Spleen (tissue), 11 donors: ENCODE measurements around the gene ABCC10. TPM values are rescaled to one million over a fixed set of nuclear protein-coding genes. Genes with fewer than 3 reads are reported as not detected.
"Not testable (repeated sequence)": the region's sequence is repeated elsewhere in the genome, so short reads cannot be mapped to it uniquely, and the experiment has no call there.

Source experiments
- DNase-seq: peaks from one replicate; pipeline ENCODE4 v3.0.0-alpha.2; 2020
- H3K27ac ChIP-seq, 8 donors: fragments of 200-600 bp; sonication (generic) in 7 of 8; 1 replicate in 4 of 8; 2 replicates in 4 of 8; pipeline versions ENCODE4 v1.5.0 to v1.8.0; 2016 to 2021; ENCODE audit warnings: inconsistent platforms in 4 of 8, mild to moderate bottlenecking in 4 of 8, moderate library complexity in 1 of 8
- H3K27me3 ChIP-seq, 7 donors: fragments of 200-600 bp; sonication (generic) in 6 of 7; replicated peaks in 1 of 7; 1 replicate in 4 of 7; 2 replicates in 3 of 7; pipeline versions ENCODE4 v1.5.0 to v1.8.0; 2016 to 2021; ENCODE audit warnings: inconsistent platforms in 3 of 7, mild to moderate bottlenecking in 1 of 7
- H3K36me3 ChIP-seq, 6 donors: fragments of 200-600 bp; sonication (generic) in 5 of 6; 1 replicate in 4 of 6; 2 replicates in 2 of 6; pipeline versions ENCODE4 v1.5.0 to v1.8.0; 2016 to 2021; ENCODE audit warnings: inconsistent platforms in 2 of 6
- H3K4me1 ChIP-seq, 6 donors: fragments of 200-600 bp; sonication (generic) in 5 of 6; 1 replicate in 3 of 6; 2 replicates in 3 of 6; pipeline versions ENCODE4 v1.5.0 to v1.8.0; 2016 to 2021; ENCODE audit warnings: inconsistent platforms in 3 of 6
- H3K4me3 ChIP-seq, 8 donors: fragments of 200-600 bp; sonication (generic) in 7 of 8; 1 replicate in 4 of 8; 2 replicates in 4 of 8; pipeline versions ENCODE4 v1.5.0 to v1.8.0; 2016 to 2021; ENCODE audit warnings: inconsistent platforms in 4 of 8, mild to moderate bottlenecking in 4 of 8, moderate library complexity in 2 of 8
- H3K9me3 ChIP-seq, 8 donors: fragments of 200-600 bp; sonication (generic) in 7 of 8; 1 replicate in 4 of 8; 2 replicates in 4 of 8; pipeline versions ENCODE4 v1.5.0 to v1.8.0; 2016 to 2021; ENCODE audit warnings: inconsistent platforms in 4 of 8
- POLR2A ChIP-seq, 3 donors: fragments of 450-650 bp; IDR thresholded peaks; one replicate each; pipeline ENCODE4 v1.5.1; 2017; ENCODE audit warnings: antibody characterized with exemption in 3 of 3, mild to moderate bottlenecking in 1 of 3
- POLR2AphosphoS5 ChIP-seq, 3 donors: sonication (generic); formaldehyde crosslinking; IDR thresholded peaks; one replicate each; pipeline ENCODE4 v1.5.1; 2017; ENCODE audit warnings: antibody characterized with exemption in 3 of 3
- WGBS, 5 donors: extraction: QIAGEN DNeasy Blood & Tissue Kit in 3 of 5; methylation state at CpG; one replicate each; pipeline versions ENCODE4 v1.1.5 to v1.1.7; 2013 to 2018; 5-methylcytosine and 5-hydroxymethylcytosine counted together
- intact Hi-C: fragments of 100-400 bp; cut with DNase I; formaldehyde crosslinking; loops from one replicate; pipeline ENCODE4 v1.15.0; 2023; ENCODE audit warnings: low total_unique reads
- polyA plus RNA-seq, 3 donors: library from polyadenylated mRNA; stranded (reverse); fragments of 200-250 nt; gene quantifications; one replicate each; pipeline ENCODE4 v1.2.1, GENCODE V29; 2013
- total RNA-seq, 7 donors: library from RNA; depleted of rRNA in 3 of 7; stranded (reverse); fragments of >200 nt in 3 of 7; fragmentation: NEBNext Ultra II Directional in 4 of 7; extraction: Animal tissue kit (Norgen Biotek cat#: 25700) in 4 of 7; gene quantifications; one replicate each; pipeline versions ENCODE4 v1.1.0 to v1.2.1, GENCODE V29; 2016 to 2021
- TF ChIP-seq, protein P1 (sequence below), 11 experiments: fragments of 200-600 bp in 7 of 11; fragments of 450-650 bp in 4 of 11; sonication (generic) in 4 of 11; IDR thresholded peaks in 8 of 11; conservative IDR thresholded peaks in 3 of 11; 1 replicate in 7 of 11; 2 replicates in 4 of 11; pipeline versions ENCODE4 v1.4.0 to v1.8.0; 2016 to 2021; ENCODE audit warnings: antibody characterized with exemption in 11 of 11, inconsistent platforms in 4 of 11, mild to moderate bottlenecking in 1 of 11
- donor health status: healthy with polysubstance abuse.
- donor health status: DM: no; HTN: no; CAD: no; lungs with moderate emphysema.
- donor health status: DM: no; HTN: no; CAD: no.
- donor health status: Bipolar disorder and iron deficiency.
- donor health status: healthy.
- donor health status: DM: no; HTN: no; CAD: no.
- donor health status: DM: yes; HTN: yes; CAD: no.

ABCC10 gene
- total and polyA plus RNA-seq, 10 donors = 13.1 to 52.6 (median 31.6) TPM

- peak in 1 of 3 donors; percentile 41 for TF ChIP-seq POLR2AphosphoS5 (IDR thresholded peaks at IDR 0.05)
- TF ChIP-seq, protein P1, sequence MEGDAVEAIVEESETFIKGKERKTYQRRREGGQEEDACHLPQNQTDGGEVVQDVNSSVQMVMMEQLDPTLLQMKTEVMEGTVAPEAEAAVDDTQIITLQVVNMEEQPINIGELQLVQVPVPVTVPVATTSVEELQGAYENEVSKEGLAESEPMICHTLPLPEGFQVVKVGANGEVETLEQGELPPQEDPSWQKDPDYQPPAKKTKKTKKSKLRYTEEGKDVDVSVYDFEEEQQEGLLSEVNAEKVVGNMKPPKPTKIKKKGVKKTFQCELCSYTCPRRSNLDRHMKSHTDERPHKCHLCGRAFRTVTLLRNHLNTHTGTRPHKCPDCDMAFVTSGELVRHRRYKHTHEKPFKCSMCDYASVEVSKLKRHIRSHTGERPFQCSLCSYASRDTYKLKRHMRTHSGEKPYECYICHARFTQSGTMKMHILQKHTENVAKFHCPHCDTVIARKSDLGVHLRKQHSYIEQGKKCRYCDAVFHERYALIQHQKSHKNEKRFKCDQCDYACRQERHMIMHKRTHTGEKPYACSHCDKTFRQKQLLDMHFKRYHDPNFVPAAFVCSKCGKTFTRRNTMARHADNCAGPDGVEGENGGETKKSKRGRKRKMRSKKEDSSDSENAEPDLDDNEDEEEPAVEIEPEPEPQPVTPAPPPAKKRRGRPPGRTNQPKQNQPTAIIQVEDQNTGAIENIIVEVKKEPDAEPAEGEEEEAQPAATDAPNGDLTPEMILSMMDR (IDR thresholded peaks at IDR 0.05 in 8 of 11, conservative IDR thresholded peaks at IDR 0.05 in 3 of 11) = peak in 5 of 11 experiments; percentile 4 to 46 (median 17)
- TF ChIP-seq POLR2A (IDR thresholded peaks at IDR 0.05) = no peak
- H3K27me3 ChIP-seq = peaks cover 0 to 53% (median 26%) of the 10 kb centered on the region in 7 donors
- 1 to 4% (median 1%) methylated on average over 55 to 96 of the region's 97 CpGs for WGBS, 5 donors
- H3K4me3 ChIP-seq = peak overlapping the region; percentile 48 to 84 (median 58)
- H3K27ac ChIP-seq = peak overlapping the region in 3 of 8 donors; percentile 13 to 50 (median 19)
- H3K9me3 ChIP-seq = no peaks in the 10 kb centered on the region
- DNase-seq = peak; percentile 95
- H3K36me3 ChIP-seq = peaks cover 0 to 36% (median 22%) of the 10 kb centered on the region in 6 donors
- intact Hi-C loops = loop anchor here (5.0 kb wide), 1 partner anchor 52 kb away; no protein-coding TSS in a partner anchor
- H3K4me1 ChIP-seq = peaks cover 0 to 27% (median 20%) of the 10 kb centered on the region in 6 donors
Observed at GRCh38 chr6:43454696-43455530, 27.6 kb downstream of the ABCC10 start.

GRCh38 chr6:43455531-43456428, 28.4 kb downstream of the ABCC10 start, which contains the start of gene DLK2:
DLK2 (minus strand) TSS chr6:43455548; CDS start chr6:43454825, 723 bp downstream.
- intact Hi-C loops = no loop called here
- DNase-seq = peak; percentile 77

DNA sequence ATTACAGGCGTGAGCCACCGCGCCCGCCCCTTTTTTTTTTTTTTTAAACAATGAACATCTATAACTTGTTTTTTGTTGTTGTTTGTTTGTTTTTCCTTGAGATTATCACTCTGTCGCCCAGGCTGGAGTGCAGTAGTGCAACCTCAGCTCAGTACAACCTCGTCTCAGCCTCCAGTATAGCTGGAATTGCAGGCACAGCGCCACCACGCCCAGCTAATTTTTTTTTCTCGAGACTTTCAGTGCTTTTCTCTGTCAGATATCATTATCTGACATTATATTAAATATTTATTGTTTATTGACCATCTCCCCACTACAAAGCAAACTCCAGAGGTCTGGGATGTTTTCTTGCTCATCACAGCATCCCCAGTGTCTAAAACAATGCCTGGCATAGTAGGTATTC, 30.3 kb downstream of the ABCC10 start:
- no peak overlapping the region for H3K4me3 ChIP-seq
- no peaks in the 10 kb centered on the region for H3K9me3 ChIP-seq
- H3K27ac ChIP-seq = no peak overlapping the region
- peaks cover 0 to 9% (median 1%) of the 10 kb centered on the region in 6 donors for H3K36me3 ChIP-seq
- peaks cover 0 to 27% (median 20%) of the 10 kb centered on the region in 6 donors for H3K4me1 ChIP-seq
- no peak for DNase-seq
- peaks cover 0 to 79% (median 26%) of the 10 kb centered on the region in 7 donors for H3K27me3 ChIP-seq
- TF ChIP-seq, protein P1 (IDR thresholded peaks at IDR 0.05 in 8 of 11, conservative IDR thresholded peaks at IDR 0.05 in 3 of 11) = no peak
- TF ChIP-seq POLR2A (IDR thresholded peaks at IDR 0.05) = no peak
- no peak for TF ChIP-seq POLR2AphosphoS5 (IDR thresholded peaks at IDR 0.05)
- WGBS, 5 donors = 64 to 74% (median 68%) methylated on average over 9 of the region's 9 CpGs
- intact Hi-C loops = no loop called here

More at GRCh38 chr6:43455531-43456428, 28.4 kb downstream of the ABCC10 start, which contains the start of gene DLK2:
- H3K4me1 ChIP-seq = peaks cover 0 to 27% (median 20%) of the 10 kb centered on the region in 6 donors
- H3K27ac ChIP-seq = peak within 1 kb of the TSS in 3 of 8 donors; percentile 13 to 50 (median 19)
- H3K27me3 ChIP-seq = peaks cover 0 to 62% (median 26%) of the 10 kb centered on the region in 7 donors
- H3K36me3 ChIP-seq = peaks cover 0 to 28% (median 14%) of the 10 kb centered on the region in 6 donors
- H3K9me3 ChIP-seq = no peaks in the 10 kb centered on the region
- WGBS, 5 donors = 2 to 5% (median 4%) methylated on average over 36 to 55 of the region's 55 CpGs
- TF ChIP-seq, protein P1 (IDR thresholded peaks at IDR 0.05 in 8 of 11, conservative IDR thresholded peaks at IDR 0.05 in 3 of 11) = no peak
- peak; percentile 38 to 51 (median 45) for TF ChIP-seq POLR2AphosphoS5 (IDR thresholded peaks at IDR 0.05)
- TF ChIP-seq POLR2A (IDR thresholded peaks at IDR 0.05) = no peak
- H3K4me3 ChIP-seq = peak within 1 kb of the TSS; percentile 48 to 84 (median 58)

GRCh38 chr6:43458154-43458553, 30.8 kb downstream of the ABCC10 start:
- H3K27ac ChIP-seq, intact Hi-C loops, H3K36me3 ChIP-seq, DNase-seq, H3K9me3 ChIP-seq, H3K4me3 ChIP-seq: not testable (repeated sequence)
- H3K4me1 ChIP-seq = peaks cover 0 to 27% (median 20%) of the 10 kb centered on the region in 6 donors
- H3K27me3 ChIP-seq = peaks cover 0 to 84% (median 26%) of the 10 kb centered on the region in 7 donors
- 89 to 94% (median 93%) methylated on average over 15 of the region's 15 CpGs for WGBS, 5 donors
